HepG2 (cell line): ENCODE results near the gene TNP2. TPM values are rescaled to one million over a fixed set of nuclear protein-coding genes. Genes with fewer than 3 reads are reported as not detected.

ENCODE experiments used
- ATAC-seq: fragments of 200-7000 bp; cut with Tn5 transposase; 3 replicates; pipeline ENCODE4 v1.9.1; 2020; ENCODE audit warnings: mild to moderate bottlenecking, moderate library complexity
- BruUV-seq: library from RNA; stranded (reverse); fragments of 400-500 nt; replicated peaks from 2 replicates; lab custom pipeline; 2021; lab: Mats Ljungman, UMichigan
- CTCF ChIA-PET: fragments of 300-600 bp; formaldehyde crosslinking; extraction: SDS; loops from one replicate; lab custom pipeline; 2021; ENCODE audit warnings: low total read pairs, inconsistent platforms, low intra/inter-chr PET ratio; lab: Yijun Ruan, JAX
- POLR2A ChIA-PET: fragments of 350-600 bp; sonication (Branson Sonifier 250); formaldehyde crosslinking; loops from one replicate; lab custom pipeline; 2020; ENCODE audit warnings: antibody characterized with exemption, inconsistent platforms; lab: Yijun Ruan, JAX
- DNase-seq: peaks from one replicate; pipeline ENCODE4 v3.0.0-alpha.2; 2015; ENCODE audit warnings: low spot score
- FAIRE-seq: peaks from 3 replicates; lab custom pipeline; 2011; peaks lifted over from hg19 to GRCh38; lab: Jason Lieb, UNC
- H2AFZ ChIP-seq: one replicate; pipeline ENCODE4 v1.6.1; 2011; ENCODE audit warnings: low read length, inconsistent platforms
- H3K27ac ChIP-seq: fragments of 300-600 bp; 3 replicates; pipeline ENCODE4 v1.8.0; 2011; ENCODE audit warnings: mixed run types, mild to moderate bottlenecking, mixed read lengths, low read length, inconsistent platforms; ENCODE audit not compliant: insufficient read depth; ENCODE audit errors: extremely low read length
- H3K27me3 ChIP-seq, 2 experiments: fragments of 200-600 bp in 1 of 2; 2 replicates in 1 of 2; 3 replicates in 1 of 2; pipeline versions ENCODE4 v1.6.0 to v1.8.0; 2011; ENCODE audit warnings: low read length in 2 of 2, mild to moderate bottlenecking in 2 of 2, moderate library complexity in 2 of 2, inconsistent platforms in 1 of 2; ENCODE audit not compliant: insufficient read depth in 2 of 2, control insufficient read depth in 1 of 2
- H3K36me3 ChIP-seq, 2 experiments: fragments of 200-600 bp in 1 of 2; replicated peaks in 1 of 2; 2 replicates in 1 of 2; 3 replicates in 1 of 2; pipeline versions ENCODE4 v1.5.1 to v1.8.0; 2011; ENCODE audit warnings: low read length in 2 of 2, inconsistent platforms in 1 of 2; ENCODE audit not compliant: insufficient read depth in 2 of 2, control insufficient read depth in 1 of 2
- H3K4me1 ChIP-seq: 2 replicates; pipeline ENCODE4 v1.5.1; 2012; ENCODE audit warnings: low read length, inconsistent platforms; ENCODE audit not compliant: insufficient read depth
- H3K4me2 ChIP-seq: 2 replicates; pipeline ENCODE4 v1.6.0; 2011; ENCODE audit warnings: low read depth, low read length, inconsistent platforms
- H3K4me3 ChIP-seq, 3 experiments: fragments of 200-600 bp in 1 of 3; sonication (generic), shearing (Covaris generic) in 1 of 3; replicated peaks in 1 of 3; 2 replicates each; pipeline ENCODE4 v1.5.1; 2011 to 2016; ENCODE audit warnings: low read length in 3 of 3, inconsistent platforms in 2 of 3, low read depth in 2 of 3, mild to moderate bottlenecking in 2 of 3, control low read depth in 1 of 3, mixed read lengths in 1 of 3; ENCODE audit not compliant: insufficient read depth in 1 of 3
- H3K79me2 ChIP-seq: one replicate; pipeline ENCODE4 v1.6.1; 2011; ENCODE audit warnings: low read length, inconsistent platforms; ENCODE audit not compliant: insufficient read depth
- H3K9ac ChIP-seq: 2 replicates; pipeline ENCODE4 v1.6.0; 2011; ENCODE audit warnings: mild to moderate bottlenecking, low read depth, low read length, inconsistent platforms; ENCODE audit not compliant: insufficient read depth
- H3K9me3 ChIP-seq: 2 replicates; pipeline ENCODE4 v1.5.1; 2012; ENCODE audit warnings: mild to moderate bottlenecking, low read length
- H4K20me1 ChIP-seq: 2 replicates; pipeline ENCODE4 v1.6.0; 2011; ENCODE audit warnings: inconsistent platforms, mild to moderate bottlenecking, low read length, moderate library complexity; ENCODE audit not compliant: insufficient read depth
- AGO1 ChIP-seq: fragments of 200-400 bp; formaldehyde crosslinking; IDR thresholded peaks from 2 replicates; pipeline ENCODE4 v1.6.1; 2017; ENCODE audit warnings: mild to moderate bottlenecking, low read depth, low read length, moderate library complexity; ENCODE audit not compliant: poor library complexity, severe bottlenecking
- CCDC6 ChIP-seq: sonication (generic); formaldehyde crosslinking; IDR thresholded peaks from 2 replicates; pipeline ENCODE4 v1.8.1; 2022; ENCODE audit warnings: mild to moderate bottlenecking, missing genetic modification reagents, moderate library complexity
- CERS6 ChIP-seq: sonication (generic); formaldehyde crosslinking; IDR thresholded peaks from 2 replicates; pipeline ENCODE4 v1.5.0; 2020; ENCODE audit warnings: missing genetic modification reagents
- CHCHD3 ChIP-seq: sonication (generic); formaldehyde crosslinking; IDR thresholded peaks from 2 replicates; pipeline ENCODE4 v1.8.0; 2022; ENCODE audit warnings: mild to moderate bottlenecking, missing genetic modification reagents, moderate library complexity
- CHD2 ChIP-seq: IDR thresholded peaks from 2 replicates; pipeline ENCODE4 v1.6.1; 2011; ENCODE audit warnings: low read depth, low read length, improper control_type of control experiment
- FOXK1 ChIP-seq: sonication (generic); formaldehyde crosslinking; IDR thresholded peaks from 2 replicates; pipeline ENCODE4 v1.4.0; 2020; ENCODE audit warnings: low read depth, missing genetic modification reagents, borderline replicate concordance
- IRF1 ChIP-seq: sonication (generic); formaldehyde crosslinking; IDR thresholded peaks from 2 replicates; pipeline ENCODE4 v1.4.0; 2020; ENCODE audit warnings: low read depth, mild to moderate bottlenecking, missing genetic modification reagents
- MXI1 ChIP-seq: IDR thresholded peaks from 3 replicates; pipeline ENCODE4 v1.6.1; 2012; ENCODE audit warnings: low read depth, low read length, inconsistent platforms, borderline replicate concordance
- MYC ChIP-seq: sonication (generic); formaldehyde crosslinking; IDR thresholded peaks from 2 replicates; pipeline ENCODE4 v1.9.0; 2021; ENCODE audit warnings: missing genetic modification reagents, borderline replicate concordance
- SP2 ChIP-seq: sonication (generic); formaldehyde crosslinking; IDR thresholded peaks from 2 replicates; pipeline ENCODE4 v1.5.1; 2020; ENCODE audit warnings: mild to moderate bottlenecking, missing genetic modification reagents
- ZFX ChIP-seq: sonication (generic); formaldehyde crosslinking; IDR thresholded peaks from 2 replicates; pipeline ENCODE4 v1.4.0; 2020; ENCODE audit warnings: mild to moderate bottlenecking, low read depth, missing genetic modification reagents, moderate library complexity
- ZNF577 ChIP-seq: sonication (generic); formaldehyde crosslinking; IDR thresholded peaks from 2 replicates; pipeline ENCODE4 v1.4.0; 2020; ENCODE audit warnings: mild to moderate bottlenecking, low read depth, missing genetic modification reagents, borderline replicate concordance
- ZNF687 ChIP-seq: sonication (generic); formaldehyde crosslinking; IDR thresholded peaks from 2 replicates; pipeline ENCODE4 v1.5.1; 2020; ENCODE audit warnings: mild to moderate bottlenecking, missing genetic modification reagents, moderate library complexity
- WGBS: methylation state at CpG from one replicate; pipeline ENCODE4 v1.1.6; 2017; ENCODE audit warnings: low lambda C conversion rate; 5-methylcytosine and 5-hydroxymethylcytosine counted together
- in situ Hi-C: cut with HindIII; loops from 2 replicates; pipeline ENCODE4 v1.10.0; 2017; ENCODE audit warnings: low pct_unique_long_range_greater_than_20kb; ENCODE audit not compliant: extremely low pct_ligation_motif_present
- intact Hi-C: fragments of 100-400 bp; cut with micrococcal nuclease; formaldehyde crosslinking; loops from one replicate; pipeline ENCODE4 v1.10.0; 2022; ENCODE audit not compliant: unreplicated experiment
- polyA plus RNA-seq, 8 experiments: library from polyadenylated mRNA; depleted of rRNA in 3 of 8; stranded (reverse) in 7 of 8; unstranded in 1 of 8; fragments of >200 nt; fragmentation: Illumina TruSeq in 4 of 8; extraction: Trizol in 4 of 8; gene quantifications; 2 replicates each; pipeline versions ENCODE4 v1.2.1 to v1.2.3, GENCODE V29; 2011 to 2016; ENCODE audit warnings: low read depth in 4 of 8, missing spikeins in 1 of 8, mixed read lengths in 1 of 8; ENCODE audit not compliant: insufficient read depth in 1 of 8
- total RNA-seq, 5 experiments: library from RNA; depleted of rRNA; stranded (reverse); fragments of >200 nt; fragmentation: Illumina TruSeq; extraction: Trizol; gene quantifications; 2 replicates each; pipeline ENCODE4 v1.2.3, GENCODE V29; 2016; ENCODE audit warnings: low read depth in 1 of 5
- TF ChIP-seq, protein P1 (sequence below): sonication (generic); formaldehyde crosslinking; IDR thresholded peaks from 2 replicates; pipeline ENCODE4 v1.4.0; 2020; ENCODE audit warnings: missing genetic modification reagents

Gene TNP2
- total and polyA plus RNA-seq, 2 of the 13 experiments (the other 11 are each of a cell fraction or from before 2014, with no cell fraction given), result not detected

- Histone ChIP-seq H3K27ac (no peak overlapping the region), H3K79me2 (peaks cover 21% of the 10 kb centered on the region), H3K36me3 (peaks cover 2 to 8% of the 10 kb centered on the region in 2 experiments; a peak in 4 of 5 replicates), H3K4me2 (peak overlapping the region; percentile 19; the same call in 1 of the 2 replicates), H3K4me1 (peaks cover 66% of the 10 kb centered on the region), H4K20me1 (peaks cover 40% of the 10 kb centered on the region), H3K9ac (no peak overlapping the region), H3K27me3 (no peaks in the 10 kb centered on the region), H3K9me3 (no peaks in the 10 kb centered on the region), H2AFZ (no peak overlapping the region), H3K4me3 (peak overlapping the region in 1 of 3 experiments; percentile 11; a peak in 1 of 6 replicates)
- intact Hi-C loops, result no loop called here
- FAIRE-seq, result no peak
- in situ Hi-C loops, result no loop called here
- ChIA-PET CTCF (no interaction called here), POLR2A (interaction anchor here (1.2 to 2.6 kb wide), 2 partner anchors 98 to 121 kb away, joined by 4 to 14 read pairs; no protein-coding TSS in a partner anchor)
- no peak for DNase-seq
- no TSS peak for BruUV-seq
- peak; percentile 65 for ATAC-seq
- 30% methylated on average over 16 of the region's 16 CpGs for WGBS
- TF ChIP-seq, protein P1, sequence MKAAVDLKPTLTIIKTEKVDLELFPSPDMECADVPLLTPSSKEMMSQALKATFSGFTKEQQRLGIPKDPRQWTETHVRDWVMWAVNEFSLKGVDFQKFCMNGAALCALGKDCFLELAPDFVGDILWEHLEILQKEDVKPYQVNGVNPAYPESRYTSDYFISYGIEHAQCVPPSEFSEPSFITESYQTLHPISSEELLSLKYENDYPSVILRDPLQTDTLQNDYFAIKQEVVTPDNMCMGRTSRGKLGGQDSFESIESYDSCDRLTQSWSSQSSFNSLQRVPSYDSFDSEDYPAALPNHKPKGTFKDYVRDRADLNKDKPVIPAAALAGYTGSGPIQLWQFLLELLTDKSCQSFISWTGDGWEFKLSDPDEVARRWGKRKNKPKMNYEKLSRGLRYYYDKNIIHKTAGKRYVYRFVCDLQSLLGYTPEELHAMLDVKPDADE (CRISPR knock-in tag), result no peak
- no peak for TF ChIP-seq CCDC6 (CRISPR knock-in tag)
- peak; percentile 7; the same call in 1 of the 2 replicates for TF ChIP-seq FOXK1 (CRISPR knock-in tag)
- TF ChIP-seq ZNF577 (CRISPR knock-in tag), result no peak
- TF ChIP-seq CERS6 (CRISPR knock-in tag), result 0 out of 2 replicates have a peak, but pooled peaks have one; percentile 19
- no peak for TF ChIP-seq SP2 (CRISPR knock-in tag)
- no peak for TF ChIP-seq IRF1 (CRISPR knock-in tag)
- TF ChIP-seq CHD2, result no peak
- peak; percentile 60; the same call in 1 of the 2 replicates for TF ChIP-seq ZNF687 (CRISPR knock-in tag)
- TF ChIP-seq AGO1, result peak; percentile 51
- no peak for TF ChIP-seq MXI1
- peak; percentile 14 for TF ChIP-seq MYC (CRISPR knock-in tag)
- 0 out of 2 replicates have a peak, but pooled peaks have one; percentile 36 for TF ChIP-seq ZFX
- TF ChIP-seq CHCHD3 (CRISPR knock-in tag), result no peak
Observed at GRCh38 chr16:11250091-11250785, 18.9 kb downstream of the TNP2 start.
